ENCODE measurements around the gene C11orf58.

GRCh38 chr11:16727806-16728205, 10.6 kb upstream of the C11orf58 start:
- TF ChIP-seq, protein P1, sequence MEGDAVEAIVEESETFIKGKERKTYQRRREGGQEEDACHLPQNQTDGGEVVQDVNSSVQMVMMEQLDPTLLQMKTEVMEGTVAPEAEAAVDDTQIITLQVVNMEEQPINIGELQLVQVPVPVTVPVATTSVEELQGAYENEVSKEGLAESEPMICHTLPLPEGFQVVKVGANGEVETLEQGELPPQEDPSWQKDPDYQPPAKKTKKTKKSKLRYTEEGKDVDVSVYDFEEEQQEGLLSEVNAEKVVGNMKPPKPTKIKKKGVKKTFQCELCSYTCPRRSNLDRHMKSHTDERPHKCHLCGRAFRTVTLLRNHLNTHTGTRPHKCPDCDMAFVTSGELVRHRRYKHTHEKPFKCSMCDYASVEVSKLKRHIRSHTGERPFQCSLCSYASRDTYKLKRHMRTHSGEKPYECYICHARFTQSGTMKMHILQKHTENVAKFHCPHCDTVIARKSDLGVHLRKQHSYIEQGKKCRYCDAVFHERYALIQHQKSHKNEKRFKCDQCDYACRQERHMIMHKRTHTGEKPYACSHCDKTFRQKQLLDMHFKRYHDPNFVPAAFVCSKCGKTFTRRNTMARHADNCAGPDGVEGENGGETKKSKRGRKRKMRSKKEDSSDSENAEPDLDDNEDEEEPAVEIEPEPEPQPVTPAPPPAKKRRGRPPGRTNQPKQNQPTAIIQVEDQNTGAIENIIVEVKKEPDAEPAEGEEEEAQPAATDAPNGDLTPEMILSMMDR (IDR thresholded peaks at IDR 0.05; ENCODE audit: low read depth, low read length, poor library complexity, severe bottlenecking) = no peak
- TF ChIP-seq EZH2phosphoT487 (IDR thresholded peaks at IDR 0.05; ENCODE audit: borderline replicate concordance, low read length) = no peak

Data from DOHH2 (cell line).